Measurements from ENCODE around the gene GPR162.
"Not testable (repeated sequence)": the region's sequence is repeated elsewhere in the genome, so short reads cannot be mapped to it uniquely, and the experiment has no call there.

GPR162 gene

GRCh38 chr12:6854036-6854435, 32.4 kb downstream of the GPR162 start:
- DNase-seq (ENCODE audit: low read depth) = no peak

- no peak for DNase-seq (ENCODE audit: low read depth)
Observed at GRCh38 chr12:6855322-6855721, 33.7 kb downstream of the GPR162 start.

- no peak for DNase-seq (ENCODE audit: low read depth)
Observed at GRCh38 chr12:6858799-6859198, 37.2 kb downstream of the GPR162 start.

GRCh38 chr12:6860116-6860515, 38.5 kb downstream of the GPR162 start:
- no peak for DNase-seq (ENCODE audit: low read depth)

GRCh38 chr12:6860942-6861341, 39.3 kb downstream of the GPR162 start:
- no peak for DNase-seq (ENCODE audit: low read depth)

GRCh38 chr12:6861391-6861790, 39.8 kb downstream of the GPR162 start:
- no peak for DNase-seq (ENCODE audit: low read depth)

- DNase-seq (ENCODE audit: low read depth) = no peak
Observed at GRCh38 chr12:6863033-6863432, 41.4 kb downstream of the GPR162 start.

- DNase-seq (ENCODE audit: low read depth) = no peak
Observed at GRCh38 chr12:6863586-6864321, 42.1 kb downstream of the GPR162 start.

GRCh38 chr12:6865307-6865706, 43.7 kb downstream of the GPR162 start:
- DNase-seq (ENCODE audit: low read depth) = not testable (repeated sequence)

- no peak for DNase-seq (ENCODE audit: low read depth)
Observed at GRCh38 chr12:6866163-6866919, 44.7 kb downstream of the GPR162 start.

GRCh38 chr12:6866920-6867412, 45.3 kb downstream of the GPR162 start:
- no peak for DNase-seq (ENCODE audit: low read depth)

GRCh38 chr12:6867413-6868210, 46.0 kb downstream of the GPR162 start, which contains the start of gene TPI1:
Gene TPI1, plus strand, starts transcription at chr12:6867531. Its CDS starts 36 bp downstream, at chr12:6867567.
- peak; percentile 72 for DNase-seq (ENCODE audit: low read depth)

GRCh38 chr12:6868211-6869048, 46.8 kb downstream of the GPR162 start:
- no peak for DNase-seq (ENCODE audit: low read depth)

GRCh38 chr12:6869049-6870021, 47.7 kb downstream of the GPR162 start:
- DNase-seq (ENCODE audit: low read depth) = peak; percentile 72

GRCh38 chr12:6870304-6870703, 48.7 kb downstream of the GPR162 start:
- not testable (repeated sequence) for DNase-seq (ENCODE audit: low read depth)

GRCh38 chr12:6871052-6871957, 49.7 kb downstream of the GPR162 start:
- no peak for DNase-seq (ENCODE audit: low read depth)

GRCh38 chr12:6872073-6873048, 50.7 kb downstream of the GPR162 start:
- DNase-seq (ENCODE audit: low read depth) = peak; percentile 82
